SU-DHL-6 (cell line): ENCODE results near the gene CNFN.

Source experiments
- H2AFZ ChIP-seq: fragments of 200-600 bp; sonication (generic); 2 replicates; pipeline ENCODE4 v1.6.1; 2014; ENCODE audit warnings: low read depth, mild to moderate bottlenecking, moderate library complexity, mixed read lengths, antibody characterized with exemption, low read length; ENCODE audit not compliant: severe bottlenecking
- H3F3A ChIP-seq: fragments of 200-600 bp; shearing (Covaris generic); 2 replicates; pipeline ENCODE4 v1.6.0; 2016; ENCODE audit warnings: antibody characterized with exemption, mild to moderate bottlenecking; ENCODE audit not compliant: insufficient read depth
- H3K27ac ChIP-seq: fragments of 200-600 bp; sonication (generic); 2 replicates; pipeline ENCODE4 v1.5.1; 2016; ENCODE audit warnings: low read depth, mild to moderate bottlenecking, low read length, moderate library complexity, mixed read lengths
- H3K27me3 ChIP-seq: fragments of 200-600 bp; sonication (generic), shearing (Covaris generic); 2 replicates; pipeline ENCODE4 v1.6.0; 2014; ENCODE audit warnings: mild to moderate bottlenecking, low read length
- H3K36me3 ChIP-seq: fragments of 200-600 bp; sonication (generic); 2 replicates; pipeline ENCODE4 v1.6.1; 2014; ENCODE audit warnings: mild to moderate bottlenecking, low read length, mixed read lengths
- H3K4me2 ChIP-seq: fragments of 300-600, 200-600 bp; shearing (Covaris generic), sonication (generic); 2 replicates; pipeline ENCODE4 v1.6.0; 2014; ENCODE audit warnings: low read length, low read depth, mild to moderate bottlenecking; ENCODE audit not compliant: poor library complexity, severe bottlenecking
- H3K4me3 ChIP-seq: fragments of 200-600 bp; sonication (generic); 2 replicates; pipeline ENCODE4 v1.5.1; 2014; ENCODE audit warnings: antibody characterized with exemption, low read length, mild to moderate bottlenecking, mixed read lengths; ENCODE audit not compliant: insufficient read depth, poor library complexity, severe bottlenecking
- H3K79me2 ChIP-seq: fragments of 200-600 bp; sonication (generic); 2 replicates; pipeline ENCODE4 v1.6.1; 2014; ENCODE audit warnings: mild to moderate bottlenecking, low read length, moderate library complexity; ENCODE audit not compliant: insufficient read depth
- H3K9ac ChIP-seq: fragments of 200-600 bp; sonication (generic); 2 replicates; pipeline ENCODE4 v1.7.0; 2014; ENCODE audit warnings: mild to moderate bottlenecking, low read length
- H3K9me2 ChIP-seq: fragments of 200-600 bp; sonication (generic); replicated peaks from 2 replicates; pipeline ENCODE4 v1.6.1; 2014; ENCODE audit warnings: low read length; ENCODE audit not compliant: insufficient read depth
- H3K9me3 ChIP-seq: fragments of 200-600 bp; sonication (generic); 2 replicates; pipeline ENCODE4 v1.6.1; 2014; ENCODE audit warnings: low read length, mixed read lengths; ENCODE audit not compliant: insufficient read depth
- H4K20me1 ChIP-seq: fragments of 200-600 bp; sonication (generic); 2 replicates; pipeline ENCODE4 v1.6.1; 2014; ENCODE audit warnings: low read depth, mild to moderate bottlenecking, antibody characterized with exemption, low read length, moderate library complexity, mixed read lengths
- CTCF ChIP-seq: fragments of 200-600 bp; sonication (generic); IDR thresholded peaks from one replicate; pipeline ENCODE4 v1.5.1; 2017; ENCODE audit warnings: antibody characterized with exemption, mild to moderate bottlenecking, low read length, moderate library complexity; ENCODE audit not compliant: insufficient read depth, poor library complexity, severe bottlenecking
- EZH2phosphoT487 ChIP-seq: fragments of 200-600 bp; sonication (generic), shearing (Covaris generic); conservative IDR thresholded peaks from 2 replicates; pipeline ENCODE4 v1.6.1; 2018; ENCODE audit warnings: mild to moderate bottlenecking, antibody characterized with exemption, low read length, moderate library complexity, mixed read lengths

Gene CNFN

DNA sequence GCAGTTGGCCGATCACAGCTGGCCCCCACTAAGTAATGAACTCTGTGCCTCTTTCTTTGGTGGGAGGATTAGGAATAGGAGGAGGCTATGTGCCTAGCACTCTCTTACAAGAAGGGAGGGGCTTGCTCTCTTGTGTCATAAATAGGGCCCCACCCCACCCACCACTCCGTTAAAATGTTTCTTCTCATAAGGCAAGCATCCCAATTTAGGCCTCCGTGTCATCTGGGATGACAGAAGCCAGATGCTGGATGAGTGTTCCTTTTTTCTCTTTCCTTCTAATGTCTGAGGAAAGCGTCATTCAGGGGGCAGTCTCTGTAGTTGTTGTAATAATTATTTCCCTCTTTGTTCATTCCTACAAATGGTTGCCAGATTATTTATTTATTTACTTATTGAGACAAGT lies 37.2 kb upstream of the CNFN start, which contains the start of gene LIPE:
Gene LIPE (minus strand): TSS at position 76 of the 400 bp plus-strand sequence. CDS start 239 bp downstream, outside the sequence.
- H3K36me3 ChIP-seq: no peaks in the 10 kb centered on the region
- no peak within 1 kb of the TSS for H3K4me3 ChIP-seq
- no peak within 1 kb of the TSS for H3K4me2 ChIP-seq
- H3K9ac ChIP-seq: no peak within 1 kb of the TSS
- 0 out of 2 replicates have a peak, but pooled peaks cover under 1% of the 10 kb centered on the region for H3K79me2 ChIP-seq
- no peaks in the 10 kb centered on the region for H3K9me2 ChIP-seq
- H4K20me1 ChIP-seq: no peaks in the 10 kb centered on the region
- no peak within 1 kb of the TSS for H3K27ac ChIP-seq
- TF ChIP-seq EZH2phosphoT487: no peak
- H3F3A ChIP-seq: no peaks in the 10 kb centered on the region
- no peaks in the 10 kb centered on the region for H3K27me3 ChIP-seq
- H2AFZ ChIP-seq: no peak within 1 kb of the TSS
- no peaks in the 10 kb centered on the region for H3K9me3 ChIP-seq

DNA sequence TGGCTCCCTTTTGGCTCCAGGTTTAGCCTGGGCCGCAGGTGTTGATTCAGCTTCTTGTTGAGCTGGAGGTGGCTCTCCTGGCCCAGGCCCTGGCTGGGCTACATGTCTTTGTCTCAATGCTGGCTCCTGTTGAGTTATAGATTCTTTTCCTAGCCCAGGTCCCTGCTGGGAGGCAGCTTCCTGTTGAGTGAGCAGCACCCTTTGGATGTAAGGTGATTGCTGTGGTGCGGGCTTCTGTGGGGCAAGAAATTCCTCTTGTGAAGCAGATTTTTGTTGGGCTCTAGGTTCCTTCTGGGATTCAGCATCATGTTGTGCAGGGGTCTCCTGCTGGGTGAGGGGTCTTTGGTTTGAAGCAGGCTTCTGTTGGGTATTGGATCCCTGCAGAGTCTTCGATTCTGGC lies 36.5 kb upstream of the CNFN start:
- Histone ChIP-seq H3K27ac (no peak overlapping the region), H3K27me3 (no peaks in the 10 kb centered on the region), H4K20me1 (no peaks in the 10 kb centered on the region), H3K4me3 (no peak overlapping the region), H3F3A (no peaks in the 10 kb centered on the region), H3K9me3 (no peaks in the 10 kb centered on the region), H3K9ac (no peak overlapping the region), H3K9me2 (no peaks in the 10 kb centered on the region), H3K4me2 (no peak overlapping the region), H2AFZ (no peak overlapping the region), H3K79me2 (0 out of 2 replicates have a peak, but pooled peaks cover 5% of the 10 kb centered on the region), H3K36me3 (no peaks in the 10 kb centered on the region)
- no peak for TF ChIP-seq EZH2phosphoT487
- no peak for TF ChIP-seq CTCF

DNA sequence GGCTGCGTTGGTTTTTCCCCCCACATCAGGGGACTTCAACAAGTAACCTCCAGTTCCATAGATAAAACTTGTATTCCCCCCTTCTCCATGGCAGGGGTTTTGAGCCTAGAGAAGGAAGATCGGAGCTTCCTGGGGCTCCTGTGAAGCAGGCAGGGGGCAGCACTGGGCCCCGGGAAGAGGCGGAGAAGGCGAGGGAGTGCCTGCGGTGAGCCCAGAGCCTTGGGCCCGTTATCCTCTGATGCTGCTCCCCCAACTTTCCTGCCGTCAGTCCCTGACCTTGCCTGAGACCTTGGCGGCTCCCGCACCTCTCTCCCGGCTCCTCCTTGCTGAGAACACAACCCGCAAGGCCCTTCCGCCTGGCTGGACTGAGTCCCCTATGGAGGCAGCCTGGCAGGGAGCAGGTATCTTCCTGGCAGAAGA lies 34.6 kb upstream of the CNFN start:
- Histone ChIP-seq H3K4me3 (no peak overlapping the region), H3K4me2 (no peak overlapping the region), H3K36me3 (no peaks in the 10 kb centered on the region), H3K9ac (no peak overlapping the region), H2AFZ (no peak overlapping the region), H3K27me3 (no peaks in the 10 kb centered on the region), H3F3A (no peaks in the 10 kb centered on the region), H4K20me1 (no peaks in the 10 kb centered on the region), H3K79me2 (peaks cover 10% of the 10 kb centered on the region; the same call in 1 of the 2 replicates), H3K9me2 (no peaks in the 10 kb centered on the region), H3K9me3 (no peaks in the 10 kb centered on the region), H3K27ac (no peak overlapping the region)
- TF ChIP-seq EZH2phosphoT487 (no peak), CTCF (no peak)

DNA sequence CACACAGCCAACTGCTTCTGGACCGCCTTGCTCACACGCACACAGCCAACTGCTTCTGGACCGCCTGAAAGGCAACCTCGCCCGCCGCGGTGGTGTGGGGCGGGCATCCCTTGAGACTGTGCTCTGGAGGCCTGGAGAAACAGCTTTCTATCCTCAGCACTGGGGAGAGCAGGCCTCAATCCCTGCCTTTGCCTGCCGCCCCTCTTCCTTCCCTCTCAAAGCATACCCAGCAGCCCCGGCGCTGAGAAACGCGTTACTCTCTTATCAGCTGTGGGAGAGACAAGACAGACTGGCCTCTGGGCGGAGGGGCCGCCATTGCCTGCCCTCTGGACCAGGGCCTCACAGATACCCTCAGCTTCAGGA lies 34.2 kb upstream of the CNFN start:
- Histone ChIP-seq H3K9ac (no peak overlapping the region), H2AFZ (peak overlapping the region; percentile 70), H3K4me2 (no peak overlapping the region), H3K9me2 (no peaks in the 10 kb centered on the region), H3K79me2 (peaks cover 14% of the 10 kb centered on the region), H4K20me1 (no peaks in the 10 kb centered on the region), H3K4me3 (no peak overlapping the region), H3K9me3 (no peaks in the 10 kb centered on the region), H3K27ac (no peak overlapping the region), H3K27me3 (no peaks in the 10 kb centered on the region), H3F3A (no peaks in the 10 kb centered on the region), H3K36me3 (no peaks in the 10 kb centered on the region)
- TF ChIP-seq EZH2phosphoT487: no peak
- no peak for TF ChIP-seq CTCF
